BJ (cell line): ENCODE data around the gene GPR50. TPM values are rescaled to one million over a fixed set of nuclear protein-coding genes. Genes with fewer than 3 reads are reported as not detected.

Experiments
- CTCF ChIA-PET: fragments of 350-600 bp; formaldehyde crosslinking; extraction: SDS; loops from one replicate; lab custom pipeline; 2021; ENCODE audit warnings: antibody characterized with exemption, inconsistent platforms; lab: Yijun Ruan, JAX
- POLR2A ChIA-PET: fragments of 300-600 bp; sonication (Branson Sonifier 250); formaldehyde crosslinking; extraction: SDS; loops from one replicate; lab custom pipeline; 2021; ENCODE audit warnings: antibody characterized with exemption; lab: Charles Lee
- DNase-seq: peaks from one replicate; pipeline ENCODE4 v3.0.0-alpha.2; 2011; ENCODE audit warnings: low read depth
- H3K27me3 ChIP-seq: 2 replicates; pipeline ENCODE4 v1.6.0; 2011; ENCODE audit warnings: low read length; ENCODE audit not compliant: control insufficient read depth, insufficient read depth
- H3K36me3 ChIP-seq: 2 replicates; pipeline ENCODE4 v1.5.1; 2011; ENCODE audit warnings: low read length; ENCODE audit not compliant: control insufficient read depth, insufficient read depth
- H3K4me3 ChIP-seq: 2 replicates; pipeline ENCODE4 v1.5.1; 2011; ENCODE audit warnings: low read depth, mild to moderate bottlenecking, control low read depth, low read length
- CTCF ChIP-seq: IDR thresholded peaks from 2 replicates; pipeline ENCODE4 v1.5.1; 2011; ENCODE audit warnings: low read depth, mild to moderate bottlenecking, control low read depth, inconsistent platforms, low read length, moderate library complexity; ENCODE audit not compliant: insufficient read depth
- polyA plus RNA-seq: library from polyadenylated mRNA; depleted of rRNA; stranded (reverse); fragments of >200 nt; gene quantifications from 2 replicates; pipeline ENCODE4 v1.2.3, GENCODE V29; 2011

The GPR50 gene
- polyA plus RNA-seq, 1 experiment: not detected

- ChIA-PET POLR2A (no interaction called here), CTCF (no interaction called here)
- H3K27me3 ChIP-seq: no peaks in the 10 kb centered on the region
- TF ChIP-seq CTCF: no peak
- no peak for DNase-seq
- no peaks in the 10 kb centered on the region for H3K36me3 ChIP-seq
- H3K4me3 ChIP-seq: no peak overlapping the region
Observed at GRCh38 chrX:151183233-151183753, 6.9 kb downstream of the GPR50 start.

- no peaks in the 10 kb centered on the region for H3K27me3 ChIP-seq
- no peak overlapping the region for H3K4me3 ChIP-seq
- ChIA-PET POLR2A (no interaction called here), CTCF (no interaction called here)
- TF ChIP-seq CTCF: no peak
- DNase-seq: no peak
- no peaks in the 10 kb centered on the region for H3K36me3 ChIP-seq
Observed at GRCh38 chrX:151183912-151184565, 7.7 kb downstream of the GPR50 start.

DNA sequence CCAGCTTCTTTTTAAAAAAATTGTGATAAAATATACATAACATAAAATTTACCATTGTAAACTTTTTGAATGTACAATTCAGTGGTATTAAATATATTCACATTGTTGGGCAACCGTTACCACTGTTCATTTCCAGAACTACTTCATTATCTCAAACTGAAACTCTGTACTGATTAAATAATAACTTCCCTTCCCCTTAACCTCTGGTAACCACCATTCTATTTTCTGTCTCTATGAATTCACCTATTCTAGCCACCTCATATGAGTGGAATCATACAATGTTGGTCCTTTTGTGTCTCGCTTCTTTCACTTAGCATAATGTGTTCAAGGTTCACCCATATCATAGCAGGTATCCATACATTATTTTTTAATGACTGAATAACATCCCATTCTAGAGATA is 8.3 kb downstream of the GPR50 start:
- CTCF ChIA-PET: no interaction called here
- DNase-seq: no peak
- no peaks in the 10 kb centered on the region for H3K36me3 ChIP-seq
- TF ChIP-seq CTCF: no peak
- H3K27me3 ChIP-seq: no peaks in the 10 kb centered on the region
- H3K4me3 ChIP-seq: no peak overlapping the region
- POLR2A ChIA-PET: no interaction called here

GRCh38 chrX:151206871-151207270 is 30.5 kb downstream of the GPR50 start:
- ChIA-PET CTCF (no interaction called here), POLR2A (no interaction called here)
- Histone ChIP-seq H3K36me3 (no peaks in the 10 kb centered on the region), H3K4me3 (no peak overlapping the region), H3K27me3 (no peaks in the 10 kb centered on the region)
- TF ChIP-seq CTCF: no peak
- DNase-seq: no peak

DNA sequence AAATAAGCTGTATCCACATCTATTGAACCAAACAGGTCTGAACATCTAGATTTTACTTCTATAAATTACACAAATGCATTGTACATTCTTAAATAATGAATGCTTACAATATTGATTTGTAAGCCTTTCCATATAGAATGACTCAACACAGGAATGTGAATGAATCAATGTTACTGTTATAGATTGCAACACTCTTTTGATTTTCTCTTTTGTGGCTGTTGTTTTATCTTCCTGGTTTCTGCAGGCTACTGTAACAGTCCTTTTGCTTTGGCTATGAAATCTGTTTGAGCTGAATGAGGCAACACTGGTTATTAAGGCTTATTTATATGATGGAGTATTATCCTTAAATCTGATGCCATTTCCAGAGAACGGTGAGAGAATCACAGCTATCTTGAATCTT is 49.5 kb downstream of the GPR50 start:
- H3K36me3 ChIP-seq: no peaks in the 10 kb centered on the region
- H3K27me3 ChIP-seq: no peaks in the 10 kb centered on the region
- ChIA-PET CTCF (no interaction called here), POLR2A (no interaction called here)
- TF ChIP-seq CTCF: no peak
- H3K4me3 ChIP-seq: no peak overlapping the region
- DNase-seq: no peak
